HG02642 (cell line): ENCODE results near the gene ZNHIT2.

Experiments
- ATAC-seq: cut with Tn5 transposase; IDR thresholded peaks from one replicate; pipeline ENCODE4 v1.9.1; 2021; ENCODE audit warnings: mild to moderate bottlenecking; ENCODE audit not compliant: unreplicated experiment, poor library complexity

ZNHIT2 gene

GRCh38 chr11:65134952-65135632 is 17.6 kb upstream of the ZNHIT2 start:
- ATAC-seq, result peak; percentile 58

GRCh38 chr11:65134240-65134951 is 16.9 kb upstream of the ZNHIT2 start, which contains the start of gene SYVN1:
SYVN1 (minus strand) TSS chr11:65134519; CDS start chr11:65133601, 918 bp downstream.
- peak; percentile 64 for ATAC-seq

GRCh38 chr11:65133724-65134123 is 16.2 kb upstream of the ZNHIT2 start:
- no peak for ATAC-seq

GRCh38 chr11:65132988-65133700 is 15.6 kb upstream of the ZNHIT2 start:
- no peak for ATAC-seq

GRCh38 chr11:65132238-65132987 is 14.9 kb upstream of the ZNHIT2 start:
- no peak for ATAC-seq

- ATAC-seq, result no peak
Measured at GRCh38 chr11:65131895-65132237, 14.4 kb upstream of the ZNHIT2 start.

GRCh38 chr11:65131417-65131776 is 13.9 kb upstream of the ZNHIT2 start:
- ATAC-seq, result no peak

- ATAC-seq, result no peak
Measured at GRCh38 chr11:65130631-65131416, 13.3 kb upstream of the ZNHIT2 start.

GRCh38 chr11:65129649-65130441 is 12.3 kb upstream of the ZNHIT2 start:
- ATAC-seq, result no peak

GRCh38 chr11:65128182-65129145 is 11.0 kb upstream of the ZNHIT2 start:
- no peak for ATAC-seq

- no peak for ATAC-seq
Measured at GRCh38 chr11:65127473-65128181, 10.1 kb upstream of the ZNHIT2 start.

- no peak for ATAC-seq
Measured at GRCh38 chr11:65126624-65127274, 9.2 kb upstream of the ZNHIT2 start.

- no peak for ATAC-seq
Measured at GRCh38 chr11:65125197-65126056, 7.9 kb upstream of the ZNHIT2 start.

- no peak for ATAC-seq
Measured at GRCh38 chr11:65124480-65125196, 7.1 kb upstream of the ZNHIT2 start.
